Esophagus muscularis mucosa (tissue), 4 donors: ENCODE data around the gene TNK1. TPM values are rescaled to one million over a fixed set of nuclear protein-coding genes. Genes with fewer than 3 reads are reported as not detected.
"Not testable (repeated sequence)": the region's sequence is repeated elsewhere in the genome, so short reads cannot be mapped to it uniquely, and the experiment has no call there.

Experiments used
- DNase-seq: peaks from one replicate; pipeline ENCODE4 v3.0.0-alpha.2; 2017; ENCODE audit errors: extremely low spot score
- H3K27ac ChIP-seq, 4 donors: fragments of 200-600 bp; sonication (generic); replicated peaks in 1 of 4; 1 replicate in 3 of 4; 2 replicates in 1 of 4; pipeline ENCODE4 v1.5.1; 2016 to 2019; ENCODE audit warnings: mild to moderate bottlenecking in 1 of 4
- H3K27me3 ChIP-seq, 4 donors: fragments of 200-600 bp; sonication (generic); one replicate each; pipeline versions ENCODE4 v1.5.1 to v1.6.0; 2016 to 2019
- H3K36me3 ChIP-seq, 4 donors: fragments of 200-600 bp; sonication (generic); one replicate each; pipeline ENCODE4 v1.5.1; 2016 to 2019
- H3K4me1 ChIP-seq, 4 donors: fragments of 200-600 bp; sonication (generic); one replicate each; pipeline ENCODE4 v1.5.1; 2016 to 2019
- H3K4me3 ChIP-seq, 4 donors: fragments of 200-600 bp; sonication (generic); 1 replicate in 2 of 4; 2 replicates in 2 of 4; pipeline ENCODE4 v1.5.1; 2016 to 2019; ENCODE audit warnings: mild to moderate bottlenecking in 4 of 4, moderate library complexity in 1 of 4
- H3K9me3 ChIP-seq, 4 donors: fragments of 200-600 bp; sonication (generic); 1 replicate in 3 of 4; 2 replicates in 1 of 4; pipeline ENCODE4 v1.5.1; 2016 to 2019
- EP300 ChIP-seq: sonication (generic); formaldehyde crosslinking; IDR thresholded peaks from one replicate; pipeline ENCODE4 v1.6.1; 2017; ENCODE audit warnings: antibody characterized with exemption
- POLR2A ChIP-seq: fragments of 450-650 bp; IDR thresholded peaks from one replicate; pipeline ENCODE4 v1.6.1; 2017; ENCODE audit warnings: antibody characterized with exemption, moderate library complexity, mild to moderate bottlenecking, low read depth
- POLR2AphosphoS5 ChIP-seq, 2 donors: sonication (generic); formaldehyde crosslinking; IDR thresholded peaks; one replicate each; pipeline ENCODE4 v1.6.1; 2017; ENCODE audit warnings: antibody characterized with exemption in 2 of 2
- WGBS: methylation state at CpG from one replicate; pipeline ENCODE4 v1.1.5; 2018; 5-methylcytosine and 5-hydroxymethylcytosine counted together
- intact Hi-C: fragments of 100-400 bp; cut with DNase I; formaldehyde crosslinking; loops from one replicate; pipeline ENCODE4 v1.15.1; 2023
- total RNA-seq, 4 donors: library from RNA; depleted of rRNA; stranded (reverse); fragments of >200 nt; gene quantifications; one replicate each; pipeline versions ENCODE4 v1.1.0 to v1.2.1, GENCODE V29; 2016
- TF ChIP-seq, protein P1 (sequence below), 3 experiments: fragments of 200-600 bp in 2 of 3; fragments of 450-650 bp in 1 of 3; sonication (generic) in 2 of 3; IDR thresholded peaks; one replicate each; pipeline ENCODE4 v1.5.1; 2017 to 2019; ENCODE audit warnings: antibody characterized with exemption in 3 of 3, mild to moderate bottlenecking in 2 of 3, moderate library complexity in 1 of 3

Gene TNK1
- total RNA-seq, 4 donors from 2014 or later = 2.9 to 7.5 (median 5.6) TPM

GRCh38 chr17:7367083-7367482 lies 13.8 kb upstream of the TNK1 start:
- Histone ChIP-seq H3K4me1 (no peaks in the 10 kb centered on the region), H3K4me3 (no peak overlapping the region), H3K36me3 (no peaks in the 10 kb centered on the region), H3K27me3 (peaks cover 0 to 7% (median 0%) of the 10 kb centered on the region in 4 donors), H3K9me3 (no peaks in the 10 kb centered on the region), H3K27ac (no peak overlapping the region)
- 89% methylated on average over 8 of the region's 8 CpGs for WGBS
- intact Hi-C loops = no loop called here
- no peak for DNase-seq
- TF ChIP-seq POLR2AphosphoS5 (IDR thresholded peaks at IDR 0.05) (no peak), EP300 (no peak), POLR2A (no peak)
- TF ChIP-seq, protein P1, sequence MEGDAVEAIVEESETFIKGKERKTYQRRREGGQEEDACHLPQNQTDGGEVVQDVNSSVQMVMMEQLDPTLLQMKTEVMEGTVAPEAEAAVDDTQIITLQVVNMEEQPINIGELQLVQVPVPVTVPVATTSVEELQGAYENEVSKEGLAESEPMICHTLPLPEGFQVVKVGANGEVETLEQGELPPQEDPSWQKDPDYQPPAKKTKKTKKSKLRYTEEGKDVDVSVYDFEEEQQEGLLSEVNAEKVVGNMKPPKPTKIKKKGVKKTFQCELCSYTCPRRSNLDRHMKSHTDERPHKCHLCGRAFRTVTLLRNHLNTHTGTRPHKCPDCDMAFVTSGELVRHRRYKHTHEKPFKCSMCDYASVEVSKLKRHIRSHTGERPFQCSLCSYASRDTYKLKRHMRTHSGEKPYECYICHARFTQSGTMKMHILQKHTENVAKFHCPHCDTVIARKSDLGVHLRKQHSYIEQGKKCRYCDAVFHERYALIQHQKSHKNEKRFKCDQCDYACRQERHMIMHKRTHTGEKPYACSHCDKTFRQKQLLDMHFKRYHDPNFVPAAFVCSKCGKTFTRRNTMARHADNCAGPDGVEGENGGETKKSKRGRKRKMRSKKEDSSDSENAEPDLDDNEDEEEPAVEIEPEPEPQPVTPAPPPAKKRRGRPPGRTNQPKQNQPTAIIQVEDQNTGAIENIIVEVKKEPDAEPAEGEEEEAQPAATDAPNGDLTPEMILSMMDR (IDR thresholded peaks at IDR 0.05) = no peak

- intact Hi-C loops = no loop called here
- Histone ChIP-seq H3K27me3 (peaks cover 0 to 7% (median 0%) of the 10 kb centered on the region in 4 donors), H3K4me1 (no peaks in the 10 kb centered on the region), H3K4me3 (no peak overlapping the region), H3K9me3 (no peaks in the 10 kb centered on the region), H3K36me3 (no peaks in the 10 kb centered on the region), H3K27ac (no peak overlapping the region)
- TF ChIP-seq POLR2A (no peak), EP300 (no peak), POLR2AphosphoS5 (IDR thresholded peaks at IDR 0.05) (no peak)
- TF ChIP-seq, protein P1 (IDR thresholded peaks at IDR 0.05) = no peak
- no peak for DNase-seq
- WGBS = 75% methylated on average over 13 of the region's 13 CpGs
Measured at GRCh38 chr17:7367918-7368598, 12.8 kb upstream of the TNK1 start.

GRCh38 chr17:7368599-7368994 lies 12.3 kb upstream of the TNK1 start:
- H3K9me3 ChIP-seq, H3K36me3 ChIP-seq, intact Hi-C loops, H3K4me1 ChIP-seq, DNase-seq, H3K27me3 ChIP-seq, H3K4me3 ChIP-seq, H3K27ac ChIP-seq: not testable (repeated sequence)
- WGBS = 90% methylated on average over 5 of the region's 5 CpGs

GRCh38 chr17:7369825-7370224 lies 11.1 kb upstream of the TNK1 start:
- Histone ChIP-seq H3K4me3 (no peak overlapping the region), H3K36me3 (no peaks in the 10 kb centered on the region), H3K27ac (no peak overlapping the region), H3K9me3 (no peaks in the 10 kb centered on the region), H3K27me3 (peaks cover 0 to 7% (median 0%) of the 10 kb centered on the region in 4 donors), H3K4me1 (no peaks in the 10 kb centered on the region)
- intact Hi-C loops = no loop called here
- WGBS = 84% methylated on average over 5 of the region's 5 CpGs
- no peak for DNase-seq
- TF ChIP-seq POLR2AphosphoS5 (IDR thresholded peaks at IDR 0.05) = no peak
- TF ChIP-seq EP300 = no peak

GRCh38 chr17:7370853-7371252 lies 10.0 kb upstream of the TNK1 start:
- H3K27me3 ChIP-seq = peaks cover 0 to 7% (median 0%) of the 10 kb centered on the region in 4 donors
- DNase-seq = no peak
- H3K4me1 ChIP-seq = no peaks in the 10 kb centered on the region
- intact Hi-C loops = no loop called here
- 89% methylated on average over 4 of the region's 4 CpGs for WGBS
- H3K9me3 ChIP-seq = no peaks in the 10 kb centered on the region
- TF ChIP-seq POLR2AphosphoS5 (IDR thresholded peaks at IDR 0.05) = no peak
- no peak for TF ChIP-seq EP300
- TF ChIP-seq, protein P1 (IDR thresholded peaks at IDR 0.05) = no peak
- TF ChIP-seq POLR2A = no peak
- no peaks in the 10 kb centered on the region for H3K36me3 ChIP-seq
- no peak overlapping the region for H3K27ac ChIP-seq
- no peak overlapping the region for H3K4me3 ChIP-seq

GRCh38 chr17:7374353-7374752 lies 6.5 kb upstream of the TNK1 start:
- no peak overlapping the region for H3K27ac ChIP-seq
- no peaks in the 10 kb centered on the region for H3K9me3 ChIP-seq
- intact Hi-C loops = no loop called here
- H3K4me1 ChIP-seq = no peaks in the 10 kb centered on the region
- H3K4me3 ChIP-seq = no peak overlapping the region
- 100% methylated on average over 2 of the region's 2 CpGs for WGBS
- DNase-seq = no peak
- TF ChIP-seq, protein P1 (IDR thresholded peaks at IDR 0.05) = no peak
- TF ChIP-seq EP300 = no peak
- no peak for TF ChIP-seq POLR2AphosphoS5 (IDR thresholded peaks at IDR 0.05)
- no peak for TF ChIP-seq POLR2A
- no peaks in the 10 kb centered on the region for H3K36me3 ChIP-seq
- peaks cover 0 to 7% (median 0%) of the 10 kb centered on the region in 4 donors for H3K27me3 ChIP-seq
